ENCODE data around the gene TMCO5A. TPM values are rescaled to one million over a fixed set of nuclear protein-coding genes. Genes with fewer than 3 reads are reported as not detected.
"Not testable (repeated sequence)": the region's sequence is repeated elsewhere in the genome, so short reads cannot be mapped to it uniquely, and the experiment has no call there.

Gene TMCO5A
- total and polyA plus RNA-seq, 2 of the 8 experiments (the other 6 are each of a cell fraction or from before 2014, with no cell fraction given): not detected

DNA sequence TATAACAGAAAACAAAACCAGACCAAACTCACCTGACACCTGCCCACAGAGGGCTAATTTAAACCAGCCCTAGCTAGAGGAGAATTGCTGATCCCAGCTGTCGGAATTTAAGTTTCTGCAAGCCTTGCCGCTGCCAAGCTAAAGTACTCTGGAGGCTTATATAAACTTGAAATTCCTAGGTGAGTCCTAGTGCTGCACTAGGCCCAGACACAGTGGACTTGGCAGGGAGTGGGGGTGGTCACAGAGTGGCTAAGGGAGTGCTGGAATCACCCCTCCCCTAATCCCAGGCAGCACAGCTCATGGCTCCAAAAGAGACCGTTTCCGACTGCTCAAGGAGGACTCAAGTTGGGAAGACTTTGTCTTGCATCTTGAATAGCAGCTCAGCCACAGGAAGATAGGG lies 17.6 kb downstream of the TMCO5A start:
- no peak overlapping the region for H3K4ac ChIP-seq (replicated peaks; ENCODE audit: insufficient read length, low read depth, low read length)
- no peaks in the 10 kb centered on the region for H3K4me1 ChIP-seq (replicated peaks in 1 of 4; ENCODE audit: control insufficient read depth in 3 of 4, insufficient read depth in 4 of 4, low read length in 3 of 4)
- H4K5ac ChIP-seq (ENCODE audit: insufficient read length, low read depth, low read length): no peak overlapping the region
- TF ChIP-seq JUND (IDR thresholded peaks at IDR 0.05; ENCODE audit: low read length) (no peak), CREB1 (IDR thresholded peaks at IDR 0.05) (no peak)
- H3K4me2 ChIP-seq (ENCODE audit: insufficient read depth in 1 of 2, low read depth in 2 of 2, low read length in 2 of 2): no peak overlapping the region
- FAIRE-seq: no peak
- H3K79me1 ChIP-seq (ENCODE audit: low read depth, low read length): no peaks in the 10 kb centered on the region
- H2BK20ac ChIP-seq (ENCODE audit: low read length): no peak overlapping the region
- CTCF ChIA-PET (ENCODE audit: partially characterized antibody): interaction anchor here (0.8 to 1.2 kb wide), 2 partner anchors 25 to 43 kb away, joined by 3 to 4 read pairs; no protein-coding TSS in a partner anchor
- H4K8ac ChIP-seq (ENCODE audit: extremely low read depth, insufficient read depth, low read length): no peak overlapping the region
- POLR2A ChIA-PET (ENCODE audit: partially characterized antibody): no interaction called here
- H3K23ac ChIP-seq (ENCODE audit: insufficient read length): no peak overlapping the region
- WGBS, 2 experiments (ENCODE audit: extremely low coverage in 1 of 2, insufficient coverage in 1 of 2, insufficient read length in 1 of 2, insufficient replicate concordance in 2 of 2, low coverage in 1 of 2, low lambda C conversion rate in 2 of 2, missing lambda C conversion rate in 1 of 2): 96% methylated on average over 4 of the region's 4 CpGs; no CpG with 5 or more reads in 1 of the 2 experiments
- no peaks in the 10 kb centered on the region for H3K79me2 ChIP-seq (ENCODE audit: control insufficient read depth in 1 of 2, insufficient read depth in 2 of 2, low read length in 2 of 2)
- H3K9ac ChIP-seq (replicated peaks in 1 of 4; ENCODE audit: extremely low read depth in 1 of 4, low read depth in 3 of 4, low read length in 3 of 4): no peak overlapping the region
- H2BK120ac ChIP-seq (replicated peaks; ENCODE audit: low read depth, low read length): no peak overlapping the region
- no peak for DNase-seq (ENCODE audit: low read depth in 1 of 2, low spot score in 2 of 2)
- no peaks in the 10 kb centered on the region for H3K36me3 ChIP-seq (ENCODE audit: control insufficient read depth in 2 of 4, insufficient read depth in 4 of 4, low read length in 3 of 4)
- no peak overlapping the region for H2AK5ac ChIP-seq (ENCODE audit: low read depth, low read length)
- no peak overlapping the region for H2BK15ac ChIP-seq (ENCODE audit: low read length)
- no peaks in the 10 kb centered on the region for H3K23me2 ChIP-seq (ENCODE audit: low read depth, low read length)
- no peaks in the 10 kb centered on the region for H3K27me3 ChIP-seq (replicated peaks in 1 of 4; ENCODE audit: control insufficient read depth in 3 of 4, extremely low read depth in 1 of 4, insufficient read depth in 3 of 4, low read length in 3 of 4)
- no peak overlapping the region for H4K91ac ChIP-seq (replicated peaks; ENCODE audit: insufficient read length, low read length)
- H2BK12ac ChIP-seq (ENCODE audit: low read depth, low read length): no peak overlapping the region
- H3K18ac ChIP-seq (ENCODE audit: extremely low read depth, low read length): no peak overlapping the region
- H3K14ac ChIP-seq (ENCODE audit: insufficient read length): no peak overlapping the region
- H2AFZ ChIP-seq (ENCODE audit: low read length): no peak overlapping the region
- no peak overlapping the region for H3K4me3 ChIP-seq (ENCODE audit: extremely low read depth in 1 of 4, insufficient read depth in 2 of 4, low read depth in 3 of 4, low read length in 4 of 4)
- no peak overlapping the region for H3K56ac ChIP-seq (replicated peaks; ENCODE audit: insufficient read length, low read depth, low read length)
- H2BK5ac ChIP-seq (ENCODE audit: low read depth, low read length): no peak overlapping the region
- no peaks in the 10 kb centered on the region for H3K9me3 ChIP-seq (ENCODE audit: insufficient read depth in 2 of 2, low read depth in 1 of 2, low read length in 1 of 2)
- no peaks in the 10 kb centered on the region for H4K20me1 ChIP-seq (replicated peaks in 1 of 2; ENCODE audit: control insufficient read depth in 1 of 2, insufficient read depth in 2 of 2, low read length in 2 of 2)
- no peak overlapping the region for H3K27ac ChIP-seq (ENCODE audit: low read depth, low read length)

DNA sequence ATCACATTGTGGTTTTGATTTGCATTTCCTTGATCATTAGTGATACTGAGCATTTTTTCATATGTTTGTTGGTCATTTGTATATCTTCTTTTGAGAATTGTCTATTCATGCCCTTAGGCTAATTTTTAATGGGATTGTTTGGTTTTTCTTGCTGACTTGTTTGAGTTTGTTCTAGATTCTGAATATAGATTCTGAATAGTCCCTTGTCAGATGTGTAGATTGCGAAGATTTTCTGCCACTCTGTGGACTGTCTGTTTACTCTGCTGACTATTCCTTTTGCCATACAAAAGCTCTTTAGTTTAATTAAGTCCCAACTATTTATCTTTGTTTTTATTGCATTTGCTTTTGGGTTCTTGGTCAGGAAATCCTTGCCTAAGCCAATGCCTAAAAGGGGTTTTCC lies 26.3 kb downstream of the TMCO5A start:
- H3K23ac ChIP-seq (ENCODE audit: insufficient read length); H3K56ac ChIP-seq (replicated peaks; ENCODE audit: insufficient read length, low read depth, low read length); H3K14ac ChIP-seq (ENCODE audit: insufficient read length); H2BK5ac ChIP-seq (ENCODE audit: low read depth, low read length); H2AFZ ChIP-seq (ENCODE audit: low read length); H3K9ac ChIP-seq (replicated peaks in 1 of 4; ENCODE audit: extremely low read depth in 1 of 4, low read depth in 3 of 4, low read length in 3 of 4); H3K4me2 ChIP-seq (ENCODE audit: insufficient read depth in 1 of 2, low read depth in 2 of 2, low read length in 2 of 2); H3K36me3 ChIP-seq (ENCODE audit: control insufficient read depth in 2 of 4, insufficient read depth in 4 of 4, low read length in 3 of 4); H3K4me3 ChIP-seq (ENCODE audit: extremely low read depth in 1 of 4, insufficient read depth in 2 of 4, low read depth in 3 of 4, low read length in 4 of 4); H3K18ac ChIP-seq (ENCODE audit: extremely low read depth, low read length); CTCF ChIA-PET (ENCODE audit: partially characterized antibody); H2AK5ac ChIP-seq (ENCODE audit: low read depth, low read length); H2BK15ac ChIP-seq (ENCODE audit: low read length); H3K23me2 ChIP-seq (ENCODE audit: low read depth, low read length); POLR2A ChIA-PET (ENCODE audit: partially characterized antibody); H2BK12ac ChIP-seq (ENCODE audit: low read depth, low read length); DNase-seq (ENCODE audit: low read depth in 1 of 2, low spot score in 2 of 2); H3K27me3 ChIP-seq (replicated peaks in 1 of 4; ENCODE audit: control insufficient read depth in 3 of 4, extremely low read depth in 1 of 4, insufficient read depth in 3 of 4, low read length in 3 of 4); H3K4ac ChIP-seq (replicated peaks; ENCODE audit: insufficient read length, low read depth, low read length); H4K8ac ChIP-seq (ENCODE audit: extremely low read depth, insufficient read depth, low read length); H4K5ac ChIP-seq (ENCODE audit: insufficient read length, low read depth, low read length); H4K91ac ChIP-seq (replicated peaks; ENCODE audit: insufficient read length, low read length); H3K4me1 ChIP-seq (replicated peaks in 1 of 4; ENCODE audit: control insufficient read depth in 3 of 4, insufficient read depth in 4 of 4, low read length in 3 of 4); H3K27ac ChIP-seq (ENCODE audit: low read depth, low read length); H2BK120ac ChIP-seq (replicated peaks; ENCODE audit: low read depth, low read length); H3K79me2 ChIP-seq (ENCODE audit: control insufficient read depth in 1 of 2, insufficient read depth in 2 of 2, low read length in 2 of 2); H2BK20ac ChIP-seq (ENCODE audit: low read length); H3K79me1 ChIP-seq (ENCODE audit: low read depth, low read length); H3K9me3 ChIP-seq (ENCODE audit: insufficient read depth in 2 of 2, low read depth in 1 of 2, low read length in 1 of 2); H4K20me1 ChIP-seq (replicated peaks in 1 of 2; ENCODE audit: control insufficient read depth in 1 of 2, insufficient read depth in 2 of 2, low read length in 2 of 2); FAIRE-seq: not testable (repeated sequence)
- 100% methylated on average over 1 of the region's 1 CpG; no CpG with 5 or more reads in 1 of the 2 experiments for WGBS, 2 experiments (ENCODE audit: extremely low coverage in 1 of 2, insufficient coverage in 1 of 2, insufficient read length in 1 of 2, insufficient replicate concordance in 2 of 2, low coverage in 1 of 2, low lambda C conversion rate in 2 of 2, missing lambda C conversion rate in 1 of 2)

All from H1 (cell line).